Germinal center (tissue), 1 donor: Measurements from ENCODE around the gene NINJ1.

Experiments used
- DNase-seq: peaks from one replicate; pipeline ENCODE4 v3.0.0; 2012; ENCODE audit warnings: mixed read lengths, low spot score

The NINJ1 gene

GRCh38 chr9:93134015-93134739 is at the start of gene NINJ1:
NINJ1 (minus strand) TSS chr9:93134251; CDS start chr9:93134217, 34 bp downstream.
- DNase-seq = peak; percentile 86

- no peak for DNase-seq
These were observed 49.1 kb upstream of the NINJ1 start for GRCh38 chr9:93183131-93183662.

- no peak for DNase-seq
These were observed 48.5 kb upstream of the NINJ1 start for GRCh38 chr9:93182572-93182971.

GRCh38 chr9:93181672-93182435 is 47.8 kb upstream of the NINJ1 start:
- DNase-seq = no peak

GRCh38 chr9:93180938-93181337 is 46.9 kb upstream of the NINJ1 start:
- no peak for DNase-seq

- DNase-seq = no peak
These were observed 45.1 kb upstream of the NINJ1 start for GRCh38 chr9:93178851-93179786.

- DNase-seq = no peak
These were observed 43.6 kb upstream of the NINJ1 start for GRCh38 chr9:93177676-93178075.

GRCh38 chr9:93174976-93175375 is 40.9 kb upstream of the NINJ1 start:
- no peak for DNase-seq

- no peak for DNase-seq
These were observed 39.5 kb upstream of the NINJ1 start for GRCh38 chr9:93173365-93174051.

GRCh38 chr9:93172666-93173364 is 38.8 kb upstream of the NINJ1 start:
- DNase-seq = no peak

- no peak for DNase-seq
These were observed 37.4 kb upstream of the NINJ1 start for GRCh38 chr9:93171261-93171990.

GRCh38 chr9:93170571-93170970 is 36.5 kb upstream of the NINJ1 start:
- DNase-seq = no peak

GRCh38 chr9:93169444-93169843 is 35.4 kb upstream of the NINJ1 start:
- DNase-seq = no peak

- no peak for DNase-seq
These were observed 34.5 kb upstream of the NINJ1 start for GRCh38 chr9:93168581-93168980.

- no peak for DNase-seq
These were observed 33.8 kb upstream of the NINJ1 start for GRCh38 chr9:93167838-93168237.

GRCh38 chr9:93167185-93167584 is 33.1 kb upstream of the NINJ1 start:
- no peak for DNase-seq

GRCh38 chr9:93166699-93167098 is 32.6 kb upstream of the NINJ1 start:
- DNase-seq = no peak

- no peak for DNase-seq
These were observed 30.0 kb upstream of the NINJ1 start for GRCh38 chr9:93164085-93164484.

GRCh38 chr9:93161786-93162562 is 27.9 kb upstream of the NINJ1 start:
- DNase-seq = no peak
